ENCODE results near the gene SP100.
A peak's percentile ranks its signal among the peaks of the same experiment; 100 is the strongest.
"Not testable (repeated sequence)": the region's sequence is repeated elsewhere in the genome, so short reads cannot be mapped to it uniquely, and the experiment has no call there.

Gene SP100
- 292 to 306 (median 301) reads per million in 3 donors for total RNA-seq

GRCh38 chr2:230416061-230416721 lies at the start of gene SP100:
SP100 (plus strand) TSS chr2:230416201; CDS start chr2:230416297, 96 bp downstream.
- peak within 1 kb of the TSS; percentile 75 for H3K4me3 ChIP-seq (ENCODE audit: insufficient read depth, low read depth, low read length, poor library complexity, severe bottlenecking)
- H3K36me3 ChIP-seq (ENCODE audit: control insufficient read depth, insufficient read depth, low read length), result no peaks in the 10 kb centered on the region
- no peaks in the 10 kb centered on the region for H3K9me3 ChIP-seq (ENCODE audit: control insufficient read depth, low read length)
- peak; percentile 63 to 73 (median 65) for DNase-seq
- H3K27me3 ChIP-seq (replicated peaks; ENCODE audit: control insufficient read depth, insufficient read depth, low read length, poor library complexity, severe bottlenecking), result no peaks in the 10 kb centered on the region
- H3K27ac ChIP-seq (ENCODE audit: insufficient read depth, low read length, poor library complexity, severe bottlenecking), result peak within 1 kb of the TSS; percentile 93
- H3K4me1 ChIP-seq (ENCODE audit: control insufficient read depth, insufficient read depth, low read length, poor library complexity, severe bottlenecking), result peaks cover 48% of the 10 kb centered on the region

- no peak overlapping the region for H3K4me3 ChIP-seq (ENCODE audit: insufficient read depth, low read depth, low read length, poor library complexity, severe bottlenecking)
- H3K36me3 ChIP-seq (ENCODE audit: control insufficient read depth, insufficient read depth, low read length), result peaks cover 54% of the 10 kb centered on the region
- H3K9me3 ChIP-seq (ENCODE audit: control insufficient read depth, low read length), result no peaks in the 10 kb centered on the region
- no peak for DNase-seq
- H3K4me1 ChIP-seq (ENCODE audit: control insufficient read depth, insufficient read depth, low read length, poor library complexity, severe bottlenecking), result no peaks in the 10 kb centered on the region
- no peaks in the 10 kb centered on the region for H3K27me3 ChIP-seq (replicated peaks; ENCODE audit: control insufficient read depth, insufficient read depth, low read length, poor library complexity, severe bottlenecking)
- no peak overlapping the region for H3K27ac ChIP-seq (ENCODE audit: insufficient read depth, low read length, poor library complexity, severe bottlenecking)
These were observed 33.9 kb upstream of the SP100 start for GRCh38 chr2:230382108-230382507.

GRCh38 chr2:230383453-230383852 lies 32.5 kb upstream of the SP100 start:
- H3K27ac ChIP-seq (ENCODE audit: insufficient read depth, low read length, poor library complexity, severe bottlenecking), result no peak overlapping the region
- no peaks in the 10 kb centered on the region for H3K9me3 ChIP-seq (ENCODE audit: control insufficient read depth, low read length)
- no peak for DNase-seq
- no peaks in the 10 kb centered on the region for H3K4me1 ChIP-seq (ENCODE audit: control insufficient read depth, insufficient read depth, low read length, poor library complexity, severe bottlenecking)
- H3K4me3 ChIP-seq (ENCODE audit: insufficient read depth, low read depth, low read length, poor library complexity, severe bottlenecking), result no peak overlapping the region
- no peaks in the 10 kb centered on the region for H3K27me3 ChIP-seq (replicated peaks; ENCODE audit: control insufficient read depth, insufficient read depth, low read length, poor library complexity, severe bottlenecking)
- H3K36me3 ChIP-seq (ENCODE audit: control insufficient read depth, insufficient read depth, low read length), result peaks cover 54% of the 10 kb centered on the region

DNA sequence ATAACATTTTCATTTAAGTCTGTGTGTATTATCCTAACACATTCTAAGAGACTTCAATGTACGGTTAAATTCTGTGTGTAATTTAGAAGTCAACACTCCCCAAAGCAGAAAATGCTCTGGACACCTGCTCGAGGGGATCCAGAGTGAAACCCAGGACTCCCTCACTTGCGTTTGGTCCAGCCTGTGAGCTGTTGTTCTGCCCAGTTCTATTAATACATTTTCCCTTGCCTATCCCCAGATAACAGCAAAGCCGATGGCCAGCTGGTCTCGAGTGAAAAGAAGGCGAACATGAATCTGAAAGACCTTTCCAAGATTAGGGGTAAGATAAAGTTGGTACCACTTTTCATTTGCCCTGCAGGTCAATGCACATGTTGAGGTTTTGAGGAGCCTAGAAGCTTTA lies 31.0 kb upstream of the SP100 start:
- Histone ChIP-seq H3K4me3 (ENCODE audit: insufficient read depth, low read depth, low read length, poor library complexity, severe bottlenecking) (no peak overlapping the region), H3K4me1 (ENCODE audit: control insufficient read depth, insufficient read depth, low read length, poor library complexity, severe bottlenecking) (no peaks in the 10 kb centered on the region), H3K9me3 (ENCODE audit: control insufficient read depth, low read length) (no peaks in the 10 kb centered on the region), H3K27ac (ENCODE audit: insufficient read depth, low read length, poor library complexity, severe bottlenecking) (no peak overlapping the region), H3K36me3 (ENCODE audit: control insufficient read depth, insufficient read depth, low read length) (peaks cover 67% of the 10 kb centered on the region), H3K27me3 (replicated peaks; ENCODE audit: control insufficient read depth, insufficient read depth, low read length, poor library complexity, severe bottlenecking) (no peaks in the 10 kb centered on the region)
- no peak for DNase-seq

GRCh38 chr2:230394301-230394700 lies 21.7 kb upstream of the SP100 start:
- no peaks in the 10 kb centered on the region for H3K27me3 ChIP-seq (replicated peaks; ENCODE audit: control insufficient read depth, insufficient read depth, low read length, poor library complexity, severe bottlenecking)
- H3K27ac ChIP-seq (ENCODE audit: insufficient read depth, low read length, poor library complexity, severe bottlenecking), result no peak overlapping the region
- peaks cover 7% of the 10 kb centered on the region for H3K9me3 ChIP-seq (ENCODE audit: control insufficient read depth, low read length)
- H3K36me3 ChIP-seq (ENCODE audit: control insufficient read depth, insufficient read depth, low read length), result peaks cover 89% of the 10 kb centered on the region
- no peaks in the 10 kb centered on the region for H3K4me1 ChIP-seq (ENCODE audit: control insufficient read depth, insufficient read depth, low read length, poor library complexity, severe bottlenecking)
- no peak for DNase-seq
- H3K4me3 ChIP-seq (ENCODE audit: insufficient read depth, low read depth, low read length, poor library complexity, severe bottlenecking), result no peak overlapping the region

GRCh38 chr2:230398698-230399097 lies 17.3 kb upstream of the SP100 start:
- H3K27me3 ChIP-seq (replicated peaks; ENCODE audit: control insufficient read depth, insufficient read depth, low read length, poor library complexity, severe bottlenecking); H3K9me3 ChIP-seq (ENCODE audit: control insufficient read depth, low read length); H3K4me3 ChIP-seq (ENCODE audit: insufficient read depth, low read depth, low read length, poor library complexity, severe bottlenecking); H3K27ac ChIP-seq (ENCODE audit: insufficient read depth, low read length, poor library complexity, severe bottlenecking); H3K4me1 ChIP-seq (ENCODE audit: control insufficient read depth, insufficient read depth, low read length, poor library complexity, severe bottlenecking); DNase-seq: not testable (repeated sequence)
- H3K36me3 ChIP-seq (ENCODE audit: control insufficient read depth, insufficient read depth, low read length), result peaks cover 72% of the 10 kb centered on the region

DNA sequence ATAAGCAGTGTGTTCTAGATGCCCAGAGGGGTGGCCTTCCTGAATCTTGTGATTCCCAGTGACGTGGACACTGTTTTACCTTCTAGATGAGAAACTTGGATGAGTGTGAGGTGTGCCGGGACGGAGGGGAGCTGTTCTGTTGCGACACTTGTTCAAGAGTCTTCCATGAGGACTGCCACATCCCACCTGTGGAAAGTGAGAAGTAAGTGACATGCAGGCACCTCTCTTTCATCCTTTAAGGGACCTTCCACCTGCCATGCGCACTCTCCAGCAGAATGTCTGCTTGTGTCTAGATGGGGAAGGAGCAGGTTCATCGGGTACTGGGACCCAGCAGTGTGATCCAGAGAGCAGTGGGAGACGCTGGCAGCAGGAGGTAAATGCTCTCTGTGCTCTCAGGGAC lies 16.0 kb upstream of the SP100 start:
- no peak overlapping the region for H3K4me3 ChIP-seq (ENCODE audit: insufficient read depth, low read depth, low read length, poor library complexity, severe bottlenecking)
- no peak for DNase-seq

GRCh38 chr2:230400454-230400853 lies 15.5 kb upstream of the SP100 start:
- no peak overlapping the region for H3K4me3 ChIP-seq (ENCODE audit: insufficient read depth, low read depth, low read length, poor library complexity, severe bottlenecking)
- H3K4me1 ChIP-seq (ENCODE audit: control insufficient read depth, insufficient read depth, low read length, poor library complexity, severe bottlenecking), result no peaks in the 10 kb centered on the region
- peaks cover 67% of the 10 kb centered on the region for H3K36me3 ChIP-seq (ENCODE audit: control insufficient read depth, insufficient read depth, low read length)
- H3K27ac ChIP-seq (ENCODE audit: insufficient read depth, low read length, poor library complexity, severe bottlenecking), result no peak overlapping the region
- peaks cover 7% of the 10 kb centered on the region for H3K9me3 ChIP-seq (ENCODE audit: control insufficient read depth, low read length)
- no peak for DNase-seq
- H3K27me3 ChIP-seq (replicated peaks; ENCODE audit: control insufficient read depth, insufficient read depth, low read length, poor library complexity, severe bottlenecking), result no peaks in the 10 kb centered on the region

More for the DNA sequence above, 16.0 kb upstream of the SP100 start:
- no peaks in the 10 kb centered on the region for H3K27me3 ChIP-seq (replicated peaks; ENCODE audit: control insufficient read depth, insufficient read depth, low read length, poor library complexity, severe bottlenecking)
- H3K4me1 ChIP-seq (ENCODE audit: control insufficient read depth, insufficient read depth, low read length, poor library complexity, severe bottlenecking), result no peaks in the 10 kb centered on the region
- H3K36me3 ChIP-seq (ENCODE audit: control insufficient read depth, insufficient read depth, low read length), result peaks cover 71% of the 10 kb centered on the region
- no peak overlapping the region for H3K27ac ChIP-seq (ENCODE audit: insufficient read depth, low read length, poor library complexity, severe bottlenecking)
- peaks cover 7% of the 10 kb centered on the region for H3K9me3 ChIP-seq (ENCODE audit: control insufficient read depth, low read length)

GRCh38 chr2:230401026-230401425 lies 15.0 kb upstream of the SP100 start:
- not testable (repeated sequence) for H3K4me3 ChIP-seq (ENCODE audit: insufficient read depth, low read depth, low read length, poor library complexity, severe bottlenecking); H3K27me3 ChIP-seq (replicated peaks; ENCODE audit: control insufficient read depth, insufficient read depth, low read length, poor library complexity, severe bottlenecking); H3K4me1 ChIP-seq (ENCODE audit: control insufficient read depth, insufficient read depth, low read length, poor library complexity, severe bottlenecking); H3K9me3 ChIP-seq (ENCODE audit: control insufficient read depth, low read length); DNase-seq; H3K27ac ChIP-seq (ENCODE audit: insufficient read depth, low read length, poor library complexity, severe bottlenecking)
- peaks cover 62% of the 10 kb centered on the region for H3K36me3 ChIP-seq (ENCODE audit: control insufficient read depth, insufficient read depth, low read length)

- Histone ChIP-seq H3K27ac (ENCODE audit: insufficient read depth, low read length, poor library complexity, severe bottlenecking) (no peak overlapping the region), H3K36me3 (ENCODE audit: control insufficient read depth, insufficient read depth, low read length) (peaks cover 44% of the 10 kb centered on the region), H3K4me3 (ENCODE audit: insufficient read depth, low read depth, low read length, poor library complexity, severe bottlenecking) (no peak overlapping the region), H3K9me3 (ENCODE audit: control insufficient read depth, low read length) (no peaks in the 10 kb centered on the region), H3K27me3 (replicated peaks; ENCODE audit: control insufficient read depth, insufficient read depth, low read length, poor library complexity, severe bottlenecking) (no peaks in the 10 kb centered on the region), H3K4me1 (ENCODE audit: control insufficient read depth, insufficient read depth, low read length, poor library complexity, severe bottlenecking) (no peaks in the 10 kb centered on the region)
- DNase-seq, result no peak
These were observed 12.3 kb upstream of the SP100 start for GRCh38 chr2:230403746-230404145.
